ENCODE measurements around the gene C4orf50.
A peak's percentile ranks its signal among the peaks of the same experiment; 100 is the strongest.

C4orf50 gene

DNA sequence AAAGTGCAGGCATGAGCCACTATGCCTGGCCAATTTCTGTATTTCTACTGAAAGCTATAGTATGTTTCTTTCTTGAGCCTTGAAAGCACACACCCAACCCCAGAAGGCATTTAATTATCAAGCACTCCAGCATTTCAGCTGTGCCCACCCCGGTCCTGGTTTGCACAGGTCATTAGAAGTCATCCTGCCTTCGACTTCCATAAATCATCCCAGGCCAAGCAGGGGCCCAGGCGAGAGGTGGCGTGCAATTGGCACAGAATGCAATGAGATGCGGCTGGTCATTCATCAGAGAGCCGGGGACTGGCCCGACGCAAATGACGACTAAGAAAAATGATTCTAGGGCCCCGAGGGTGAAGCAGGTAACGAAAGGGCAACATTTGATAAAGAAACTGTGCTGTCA, 100.6 kb downstream of the C4orf50 start:
- DNase-seq: no peak

DNA sequence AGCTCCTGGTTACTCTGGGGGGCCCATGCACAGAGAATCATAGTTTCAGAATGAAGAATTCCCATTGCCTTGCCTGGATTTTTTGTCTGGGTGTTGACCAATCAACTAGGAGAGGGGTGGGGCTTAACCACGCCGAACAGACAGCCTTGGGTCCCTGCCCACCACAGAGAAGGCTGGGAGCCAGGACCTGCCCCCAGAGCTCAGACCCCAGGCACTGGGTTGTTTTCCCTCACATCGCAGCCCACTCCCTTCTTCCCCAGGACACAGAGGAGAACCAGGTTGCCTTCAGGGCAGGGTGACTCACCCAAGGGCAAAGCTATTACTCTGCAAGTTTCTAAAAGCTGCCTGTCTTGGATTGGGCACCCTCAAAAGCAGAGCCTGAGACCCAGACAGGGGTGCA, 102.0 kb downstream of the C4orf50 start:
- no peak for DNase-seq

DNA sequence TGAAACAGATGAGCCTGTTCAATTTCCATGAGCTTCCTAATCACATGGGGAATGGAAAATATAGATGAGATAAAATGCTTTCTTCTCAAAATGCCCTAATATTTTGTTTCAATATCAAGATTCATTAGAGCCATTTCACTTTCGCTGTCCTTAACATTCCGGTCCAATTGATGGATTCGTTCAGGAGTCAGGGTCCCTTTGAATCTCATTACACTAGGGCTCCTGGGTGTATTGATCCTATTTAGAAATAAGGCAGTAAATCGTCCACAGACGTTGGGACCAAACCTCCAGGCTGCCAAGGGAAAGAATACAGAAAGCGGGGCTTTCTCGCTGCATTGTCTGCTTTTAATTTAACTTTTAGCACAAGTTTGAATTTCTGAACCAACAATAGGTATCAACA, 104.8 kb downstream of the C4orf50 start:
- no peak for DNase-seq

DNA sequence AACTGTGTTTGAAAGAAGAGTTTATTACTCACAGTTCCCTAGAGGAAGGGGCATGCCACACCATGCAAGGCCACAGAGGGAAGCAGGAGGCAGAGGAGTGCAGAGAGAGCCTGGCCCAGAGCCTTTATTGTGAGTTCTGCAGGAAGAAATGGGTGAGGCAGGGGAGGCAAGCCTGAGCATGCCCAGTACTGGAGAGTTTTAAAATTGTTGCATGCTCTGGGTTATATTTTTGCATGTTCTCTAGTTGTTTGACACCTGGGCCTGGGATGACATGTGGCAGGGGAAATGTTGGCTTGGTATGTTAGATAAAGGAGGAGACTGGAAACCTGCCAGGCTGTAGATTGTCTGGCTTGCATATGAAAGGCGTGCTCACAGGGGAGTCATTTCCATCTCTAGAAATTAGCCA, 105.6 kb downstream of the C4orf50 start:
- DNase-seq: no peak

DNA sequence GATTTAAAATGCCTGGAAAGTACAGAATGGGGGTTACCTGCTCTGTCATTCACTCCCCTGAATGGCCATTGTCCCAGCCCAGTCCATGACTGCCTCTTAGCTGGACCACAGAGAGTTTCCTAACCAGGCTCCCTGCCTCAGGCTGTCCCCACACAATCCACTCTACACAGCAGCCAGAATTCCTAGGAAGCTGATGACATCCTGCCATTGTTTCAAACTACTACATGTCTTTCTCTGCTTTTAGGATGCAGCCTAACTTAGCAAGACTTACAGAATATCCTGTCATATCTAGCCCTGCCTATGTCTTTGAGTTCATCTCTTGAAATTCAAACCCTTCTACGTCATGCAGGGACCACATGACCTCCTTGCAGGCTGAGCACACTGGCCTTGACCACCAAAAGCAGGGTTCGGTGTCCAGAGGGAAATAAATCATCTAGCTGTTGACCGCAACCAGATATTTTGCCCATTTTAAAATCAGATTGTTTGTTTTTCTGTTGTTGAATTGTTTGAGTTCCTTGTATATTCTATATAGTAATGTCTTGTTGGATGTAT, 109.3 kb downstream of the C4orf50 start:
- DNase-seq: no peak

DNA sequence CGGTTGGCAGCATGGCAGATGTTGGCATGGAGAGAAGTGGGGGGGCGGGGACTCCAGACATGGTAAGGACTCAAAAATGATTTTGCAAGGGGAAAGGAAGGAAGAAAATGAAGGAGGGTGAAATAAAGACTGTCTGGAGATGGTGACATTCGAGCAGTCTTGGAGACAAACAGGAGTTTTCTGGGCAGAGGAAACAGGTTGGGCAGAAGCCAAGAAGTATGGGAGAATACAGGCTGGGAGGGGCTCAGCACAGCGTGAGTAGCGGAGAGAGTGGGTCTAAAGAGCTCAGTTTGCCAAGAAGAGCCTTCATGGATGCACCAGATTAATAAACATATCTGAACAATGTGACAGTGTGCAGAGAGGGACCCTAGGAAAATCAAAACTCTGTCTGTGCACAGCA, 112.0 kb downstream of the C4orf50 start:
- no peak for DNase-seq

DNA sequence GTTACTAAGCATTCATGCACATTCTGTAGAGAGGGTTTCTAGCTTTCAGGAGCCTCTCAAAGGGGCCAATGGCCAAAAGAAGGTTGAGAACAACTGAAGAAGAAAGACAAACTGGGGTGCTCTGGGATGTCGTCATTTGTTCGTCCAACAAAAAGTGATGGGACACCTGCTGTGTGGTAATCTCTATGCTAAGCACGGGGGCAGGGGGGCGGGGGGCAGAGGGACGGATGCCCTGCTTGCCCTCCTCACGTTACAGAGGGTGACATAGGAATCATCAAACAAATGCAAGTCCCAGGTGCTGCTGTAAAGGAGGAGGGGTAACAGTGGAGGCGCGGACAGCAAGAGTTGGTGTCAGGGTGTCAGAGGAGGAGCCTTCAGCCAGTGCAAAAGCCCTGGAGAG, 112.5 kb downstream of the C4orf50 start:
- DNase-seq: no peak

DNA sequence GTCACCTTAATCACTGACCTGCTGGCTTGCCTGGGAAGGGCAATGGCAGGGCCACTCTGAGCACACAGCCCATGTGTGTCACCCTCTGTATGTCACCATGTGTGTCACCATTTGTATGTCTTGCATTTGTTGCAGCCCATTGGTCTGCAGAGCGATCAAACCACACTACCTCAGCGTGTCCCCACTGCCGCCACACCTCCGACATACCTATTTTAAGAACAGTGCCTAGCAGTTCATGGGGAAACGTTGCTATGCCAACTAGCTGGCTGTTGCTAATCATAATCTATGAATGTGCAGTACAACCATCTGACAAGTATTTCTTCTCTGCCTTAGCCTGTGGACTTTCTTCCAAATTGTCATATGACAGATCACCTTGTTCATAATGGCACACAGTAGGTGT, 117.4 kb downstream of the C4orf50 start:
- DNase-seq: no peak

DNA sequence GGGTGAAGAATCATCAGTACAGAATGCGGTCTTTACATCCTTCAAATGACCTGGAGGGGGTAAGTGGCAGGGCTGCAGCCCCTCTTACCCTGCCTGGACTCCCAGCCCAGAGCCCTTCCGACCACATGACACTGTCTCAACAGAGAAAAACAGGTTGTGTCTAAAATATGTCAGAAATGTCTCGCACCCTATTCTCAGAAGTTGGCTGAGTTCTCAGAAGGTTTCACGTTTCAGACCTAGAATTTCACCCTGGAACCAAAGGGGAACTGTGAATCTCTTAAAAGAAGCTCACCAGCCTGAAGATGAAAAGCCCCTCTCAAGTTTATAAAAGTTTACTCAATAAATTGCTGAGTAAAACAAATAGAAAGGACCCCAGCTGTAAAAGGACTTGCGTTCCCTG, 118.3 kb downstream of the C4orf50 start:
- DNase-seq: no peak

DNA sequence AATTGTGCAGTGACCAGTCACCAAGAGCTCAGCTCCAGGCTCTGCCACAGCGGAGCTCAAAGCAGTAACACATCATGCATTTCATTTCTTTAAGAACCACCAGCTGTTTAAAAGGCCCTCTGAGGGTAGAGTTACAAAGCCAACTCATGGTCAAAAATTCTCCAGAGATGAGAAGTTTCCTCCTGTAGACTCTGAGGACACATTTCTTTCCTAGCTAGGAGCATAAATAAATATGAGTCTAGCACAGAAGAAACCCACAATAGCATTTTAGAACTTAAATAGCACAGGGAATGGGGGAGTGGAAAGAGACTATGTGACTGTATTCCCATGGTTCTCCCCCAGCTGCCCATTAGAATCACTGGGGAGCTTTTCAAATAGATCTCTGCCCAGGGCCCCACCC, 118.8 kb downstream of the C4orf50 start:
- no peak for DNase-seq

DNA sequence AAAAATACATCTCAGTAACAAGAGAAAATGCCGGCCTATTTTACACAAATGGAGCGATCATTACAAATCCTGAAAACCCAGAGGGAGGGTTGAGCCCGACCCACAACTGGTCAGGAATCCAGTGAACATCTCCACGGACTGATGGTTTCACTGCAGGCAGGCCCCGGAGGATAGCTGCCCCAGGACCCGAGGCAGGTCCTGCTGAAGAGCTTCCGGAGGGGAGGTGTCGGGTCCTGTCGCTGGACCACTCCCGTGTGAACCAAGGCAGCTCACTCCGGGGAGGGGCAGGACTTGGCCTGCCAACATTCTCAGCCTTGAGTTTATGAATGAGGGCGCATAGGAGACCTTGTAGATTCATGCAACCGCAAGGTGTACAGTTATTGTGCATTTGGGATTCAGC, 120.6 kb downstream of the C4orf50 start:
- no peak for DNase-seq

DNA sequence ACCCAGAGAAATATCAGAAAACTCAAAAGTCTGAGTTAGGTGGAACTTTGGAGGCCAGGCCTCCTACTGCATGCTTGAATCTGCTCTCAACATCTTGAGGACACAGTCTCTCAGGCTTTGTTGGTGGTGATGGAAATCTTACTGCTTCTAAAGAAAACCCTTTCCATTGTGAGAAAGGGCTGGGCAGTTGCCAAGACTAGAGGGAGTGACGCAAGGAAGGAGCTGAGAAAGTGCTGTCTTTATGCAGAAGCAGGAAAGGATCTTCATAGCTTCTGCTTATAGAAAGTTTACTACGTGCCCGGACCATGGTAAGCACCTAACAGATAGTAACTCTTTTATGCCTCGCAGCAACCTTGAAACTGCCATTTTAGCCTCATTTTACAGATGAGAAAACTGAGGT, 122.9 kb downstream of the C4orf50 start:
- no peak for DNase-seq

DNA sequence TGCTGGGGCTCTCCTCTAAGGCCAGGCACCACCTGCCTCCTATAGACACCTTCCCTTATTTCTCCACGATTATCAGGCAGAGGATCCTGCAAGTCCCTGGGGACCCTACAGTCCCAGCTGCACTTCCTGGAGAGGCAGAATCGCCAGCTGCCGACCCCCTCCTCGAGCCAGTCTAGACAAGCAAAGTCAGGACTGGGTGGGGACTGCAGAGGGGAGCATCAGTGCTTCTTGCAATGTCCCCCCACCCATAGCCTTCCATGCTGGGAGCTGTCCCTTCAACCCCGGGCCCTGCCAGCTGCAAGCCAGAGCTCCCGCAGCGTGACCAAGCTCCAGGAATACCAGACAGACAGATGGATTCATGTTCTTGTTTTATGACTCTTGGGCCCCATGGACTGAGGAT, 124.0 kb downstream of the C4orf50 start:
- no peak for DNase-seq

DNA sequence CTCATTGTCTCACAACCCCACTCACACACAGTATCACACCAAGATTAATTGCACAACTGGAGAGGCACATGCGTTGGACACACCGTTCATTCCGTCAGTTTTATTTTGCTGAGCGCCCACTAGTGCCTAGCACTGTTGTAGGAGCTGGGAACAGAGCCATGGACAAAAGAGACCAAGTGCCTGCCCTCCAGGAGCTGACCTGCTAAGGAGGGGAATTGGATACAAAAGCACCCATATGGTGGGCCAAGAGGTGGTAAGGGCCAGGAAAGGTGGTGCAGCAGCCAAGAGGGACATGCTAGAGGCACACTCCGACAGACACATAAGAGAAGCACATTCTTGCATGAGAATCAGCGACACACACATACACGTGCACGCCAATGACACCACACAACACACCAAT, 124.6 kb downstream of the C4orf50 start:
- DNase-seq: no peak

DNA sequence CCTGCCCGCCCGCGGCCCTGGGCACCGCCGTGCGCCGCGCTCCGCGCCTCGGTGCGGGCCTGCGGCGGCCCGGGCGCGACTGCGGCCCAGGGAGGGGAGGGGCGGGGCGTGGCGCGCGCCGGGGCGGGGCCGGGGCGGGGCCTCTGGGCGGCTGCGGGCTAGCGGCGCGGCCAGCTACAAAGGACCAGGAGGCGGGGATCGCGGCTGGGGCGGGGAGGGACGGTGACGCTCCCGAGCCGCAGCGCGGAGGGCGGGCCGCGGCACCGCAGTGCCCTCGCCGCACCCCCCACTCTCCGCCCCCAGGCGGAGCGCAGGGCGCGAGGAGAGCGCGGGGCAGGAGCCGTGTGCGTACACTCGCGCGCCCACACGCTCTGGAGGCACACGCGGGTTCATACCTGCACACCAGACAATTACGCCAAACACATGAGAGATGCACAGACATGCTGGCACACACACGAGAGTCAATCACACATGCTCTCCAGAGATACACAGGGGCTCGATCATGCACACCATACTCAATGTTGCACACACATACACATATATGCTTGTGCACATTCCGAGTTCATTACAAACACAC, 125.1 kb downstream of the C4orf50 start, which contains the start of gene CRMP1:
CRMP1 (minus strand) TSS at position 83 of the 577 bp plus-strand sequence. CDS start 117 bp downstream, outside the sequence.
- DNase-seq: no peak

DNA sequence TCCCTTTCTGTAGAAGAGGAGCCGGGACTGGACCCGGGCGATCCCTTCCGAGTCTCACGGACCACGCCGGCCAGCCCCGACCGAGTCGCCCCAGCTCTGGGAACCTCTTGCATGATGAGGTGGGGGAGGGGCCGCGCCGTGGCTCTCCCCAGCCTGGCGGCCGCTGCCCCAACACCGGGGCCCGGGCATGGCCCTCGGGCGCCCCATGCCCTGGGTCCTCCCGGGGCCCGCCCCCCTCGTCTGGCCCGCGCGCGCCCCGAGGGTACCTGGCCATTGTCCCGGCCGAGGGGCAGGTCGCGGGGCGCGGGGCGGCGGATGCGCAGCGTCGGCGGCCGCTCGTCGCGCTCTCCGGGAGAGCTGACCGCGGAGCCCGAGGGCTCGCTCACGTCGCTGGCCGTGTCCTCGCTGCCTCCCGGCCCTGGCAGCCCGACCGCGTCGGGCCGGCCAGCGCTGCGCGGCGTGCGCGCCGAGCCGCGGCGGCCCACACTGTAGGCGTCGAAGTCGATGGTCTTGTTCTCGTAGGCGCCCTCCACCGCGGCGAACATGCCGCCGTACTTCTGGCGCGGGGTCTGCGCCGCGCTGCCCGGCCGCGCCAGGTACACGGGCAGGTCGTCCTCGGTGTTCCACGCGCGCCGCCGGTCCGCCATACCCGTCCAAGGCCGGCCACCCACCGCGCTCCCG, 125.8 kb downstream of the C4orf50 start:
- no peak for DNase-seq

DNA sequence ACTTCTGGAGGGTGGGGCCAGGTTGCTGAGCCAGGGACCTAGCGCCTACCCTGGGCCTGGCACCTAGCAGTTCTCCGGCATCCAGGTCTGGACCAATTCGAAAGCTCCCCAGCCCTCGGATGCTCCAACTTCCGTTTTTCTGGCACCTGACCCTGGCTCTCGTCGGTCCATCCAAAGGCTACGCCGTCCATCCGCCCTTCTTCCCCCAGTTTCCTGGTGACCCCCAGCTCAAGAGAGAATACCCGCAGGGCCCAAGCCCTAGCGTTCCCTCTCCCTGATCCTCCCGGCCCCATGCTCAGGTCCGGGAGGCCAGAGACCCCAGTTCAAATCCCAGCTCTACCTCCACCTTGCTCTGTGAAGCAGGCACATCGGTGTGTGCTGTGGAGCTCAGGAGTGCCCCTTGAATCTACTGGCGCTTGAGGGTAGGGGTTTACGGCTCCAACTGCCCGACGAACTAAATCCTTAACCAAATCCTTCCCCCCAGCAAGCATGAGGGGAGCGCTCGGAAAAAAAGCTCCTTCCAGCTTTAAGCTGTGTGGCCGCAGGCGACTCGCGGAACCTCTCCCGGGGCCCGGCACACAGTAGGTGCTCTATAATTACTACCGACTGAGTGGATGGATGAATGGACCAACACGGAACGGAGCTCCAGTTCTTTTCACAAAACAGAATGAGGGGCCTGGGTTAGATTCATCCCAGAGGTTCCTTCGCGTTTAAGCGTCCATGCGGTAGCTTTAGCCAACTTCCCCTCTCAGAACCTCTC, 126.5 kb downstream of the C4orf50 start:
- no peak for DNase-seq

DNA sequence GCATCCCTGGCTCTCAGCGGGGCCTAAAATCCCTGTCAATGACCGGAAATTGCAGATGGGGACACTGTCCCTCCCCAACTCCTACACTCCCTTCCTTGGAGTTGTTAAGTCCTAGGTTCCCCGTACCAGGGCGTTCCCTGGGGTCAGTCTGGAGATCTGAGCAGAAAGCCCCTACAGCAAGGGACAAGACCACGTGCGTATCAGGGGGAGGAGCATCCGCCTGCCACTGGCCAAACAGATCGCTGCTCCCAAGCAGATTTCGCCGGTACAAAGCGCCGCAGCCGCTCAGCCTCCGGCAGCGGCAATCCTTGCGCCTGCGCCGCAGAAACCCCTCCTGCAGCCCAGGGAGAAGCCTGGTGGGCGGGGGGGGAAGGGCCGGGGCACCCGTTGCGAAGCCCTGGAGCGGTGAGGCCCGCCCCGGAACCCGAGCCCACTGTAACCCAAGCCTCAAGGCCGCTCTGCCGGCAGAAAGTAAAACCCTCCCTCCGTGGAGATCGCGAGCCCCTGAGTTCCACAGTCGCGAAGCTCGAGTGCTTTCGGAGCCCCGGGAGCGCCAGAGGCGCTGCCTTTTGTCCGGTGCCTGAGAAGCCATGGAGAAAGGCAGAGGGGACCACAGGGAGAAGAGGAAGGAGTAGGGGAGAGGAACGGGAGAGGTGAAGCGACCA, 128.0 kb downstream of the C4orf50 start:
- DNase-seq: peak; percentile 36

DNA sequence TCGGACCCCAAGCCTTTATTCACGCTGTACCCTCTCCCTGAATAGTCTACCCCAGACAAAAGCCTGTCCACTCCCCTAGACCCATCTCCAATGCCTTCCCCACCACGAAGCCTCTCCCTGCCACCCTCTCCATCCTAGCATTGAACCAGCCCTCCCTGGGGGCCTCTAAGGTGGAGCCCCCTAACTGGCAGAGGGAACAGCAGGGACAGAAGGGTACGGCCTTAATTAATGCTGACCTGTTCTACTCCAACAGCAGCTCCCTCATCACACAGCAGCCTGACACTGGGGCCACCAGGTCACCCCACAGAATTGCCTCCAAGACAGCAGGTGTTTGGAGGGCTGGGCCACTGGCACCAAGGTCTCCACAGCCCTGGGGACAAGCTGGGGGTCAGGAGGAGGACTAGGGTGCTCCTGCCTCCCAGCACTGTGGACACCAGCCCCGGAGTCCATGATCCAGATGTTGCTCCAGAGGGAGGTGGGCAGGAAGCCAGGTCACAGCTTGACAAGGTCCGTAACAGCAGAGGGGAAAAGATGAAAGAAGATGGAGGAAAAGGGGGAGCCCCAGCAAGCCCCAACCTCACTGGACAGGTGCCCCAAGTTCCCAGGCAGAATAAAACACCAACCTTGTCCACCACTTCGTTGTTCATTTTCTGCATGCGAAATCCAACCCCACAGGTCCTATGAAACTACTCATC, 129.1 kb downstream of the C4orf50 start:
- DNase-seq: no peak

DNA sequence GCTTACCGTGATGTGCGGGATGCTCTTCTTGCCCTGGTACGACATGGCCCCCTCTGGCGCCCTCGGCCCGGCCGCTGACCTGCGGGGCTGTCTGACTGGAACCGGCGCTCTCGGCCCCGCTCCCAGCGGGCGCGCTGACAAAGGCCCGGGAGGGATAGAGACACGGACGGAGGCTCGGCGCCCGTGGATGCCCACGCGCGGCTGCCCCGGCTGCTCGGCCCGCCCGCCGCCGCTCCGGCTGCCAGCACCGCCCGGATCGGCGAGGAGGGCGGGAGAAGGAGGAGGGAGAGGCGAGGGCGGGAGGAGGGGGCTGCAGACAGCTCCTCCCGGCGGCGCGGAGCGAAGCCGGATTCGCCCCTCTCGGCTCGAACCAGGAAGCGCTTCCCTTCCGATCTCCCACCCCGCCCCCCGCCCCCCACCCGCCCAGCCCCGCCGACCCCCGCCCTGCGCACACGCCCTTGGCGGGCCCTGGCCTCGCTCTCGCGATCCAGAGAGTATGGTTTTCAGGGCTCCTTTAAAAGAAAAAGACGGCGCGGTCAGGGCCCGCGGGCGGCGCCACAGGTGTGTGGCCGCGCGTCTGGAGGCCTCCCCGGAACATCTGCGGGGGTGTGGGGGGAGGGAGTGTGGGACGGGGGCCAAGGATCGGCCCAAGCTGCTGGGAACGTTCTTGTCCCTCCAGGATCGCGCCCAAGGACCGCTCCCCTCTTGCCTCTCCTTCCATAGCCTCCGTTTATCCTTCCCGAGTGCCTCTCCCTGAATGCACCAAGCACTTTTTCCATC, 129.8 kb downstream of the C4orf50 start:
- DNase-seq: peak; percentile 40

DNA sequence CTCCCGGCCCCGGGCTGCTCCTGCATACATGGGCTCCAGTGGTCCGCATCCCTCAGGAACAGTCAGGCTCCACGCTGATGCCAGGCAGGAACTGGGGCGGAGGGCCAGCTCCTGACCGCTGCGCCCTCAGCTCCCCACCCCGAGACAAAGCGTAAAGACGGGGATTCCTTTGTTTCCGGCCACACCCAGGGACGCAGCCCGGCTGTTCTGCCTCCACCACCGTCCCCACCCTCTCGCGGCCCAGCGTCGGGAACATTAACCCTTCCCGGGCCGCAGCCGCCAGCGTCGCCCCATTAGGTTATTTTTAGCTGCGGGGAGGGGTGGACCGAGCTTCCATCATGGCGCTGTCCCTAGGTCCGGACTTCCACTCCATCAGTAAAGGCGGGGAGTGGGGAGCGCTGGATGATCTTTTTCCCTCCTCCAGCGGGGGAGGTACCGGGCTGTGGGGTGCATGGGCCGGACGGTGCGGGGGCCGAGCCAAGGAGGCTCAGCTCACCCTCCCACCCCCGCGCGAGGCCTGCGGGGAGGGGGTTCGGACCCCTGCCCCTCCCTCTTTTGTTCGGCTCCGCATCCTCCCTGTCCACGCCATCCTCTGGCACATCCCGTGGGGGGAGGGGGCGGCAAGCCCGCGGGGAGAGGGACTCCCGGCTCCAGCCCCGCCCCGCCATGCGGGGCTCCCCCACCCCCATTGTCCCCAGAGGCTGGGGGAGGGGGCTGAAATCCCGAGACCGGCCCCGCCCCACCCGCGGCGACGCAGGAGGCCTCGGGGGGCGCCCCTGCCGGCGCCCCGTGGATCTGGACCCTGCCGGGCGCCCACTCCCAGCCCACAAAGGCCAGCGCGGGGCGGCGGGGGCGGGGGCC, 130.6 kb downstream of the C4orf50 start:
- no peak for DNase-seq
